SKM-1 treated with dmso at 0.1 percent for 144 hours (cell line): ENCODE measurements around the gene FZD10.

Source experiments
- DNase-seq: peaks from one replicate; lab custom pipeline; 2025; ENCODE audit not compliant: unreplicated experiment; lab: John Stamatoyannopoulos, UW

The FZD10 gene

DNA sequence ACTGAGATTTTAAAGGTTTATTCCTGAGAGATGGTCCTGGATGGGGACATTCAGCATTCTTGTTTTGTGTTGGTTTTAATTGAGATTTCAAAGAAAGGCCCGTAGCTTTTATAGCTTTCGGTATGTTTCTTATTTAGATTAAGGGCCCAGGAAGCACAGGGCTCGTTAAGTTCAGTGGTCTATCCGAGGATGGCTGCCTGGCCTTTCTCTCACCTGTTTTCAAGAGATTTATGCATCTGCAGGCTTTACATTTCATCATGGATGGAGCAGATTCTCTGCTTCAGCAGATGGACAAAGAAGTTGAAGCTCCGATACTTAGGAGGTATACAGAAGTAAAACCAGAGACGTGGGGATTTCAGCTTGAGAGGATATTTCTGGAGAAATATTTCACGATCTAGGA is 16.0 kb downstream of the FZD10 start:
- no peak for DNase-seq

DNA sequence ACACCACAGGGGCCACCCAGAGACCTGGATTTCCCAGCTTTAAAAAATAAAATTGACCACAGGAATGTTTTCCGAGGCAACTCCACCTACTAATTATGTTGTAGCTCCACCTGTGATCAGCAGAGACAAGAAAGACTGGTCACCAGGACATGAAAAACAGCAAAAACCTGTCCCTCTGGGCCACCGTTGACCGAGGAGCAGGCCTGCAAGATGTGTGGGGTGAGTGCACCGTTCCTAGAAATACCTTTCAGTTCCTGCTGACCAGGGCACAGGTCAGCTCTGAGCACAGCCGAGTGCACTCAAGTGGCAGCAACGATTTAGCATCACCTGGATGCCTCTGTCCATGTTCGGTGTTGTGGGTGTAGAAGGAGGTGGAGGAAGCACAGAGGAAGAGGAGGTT is 16.9 kb downstream of the FZD10 start:
- DNase-seq = no peak

DNA sequence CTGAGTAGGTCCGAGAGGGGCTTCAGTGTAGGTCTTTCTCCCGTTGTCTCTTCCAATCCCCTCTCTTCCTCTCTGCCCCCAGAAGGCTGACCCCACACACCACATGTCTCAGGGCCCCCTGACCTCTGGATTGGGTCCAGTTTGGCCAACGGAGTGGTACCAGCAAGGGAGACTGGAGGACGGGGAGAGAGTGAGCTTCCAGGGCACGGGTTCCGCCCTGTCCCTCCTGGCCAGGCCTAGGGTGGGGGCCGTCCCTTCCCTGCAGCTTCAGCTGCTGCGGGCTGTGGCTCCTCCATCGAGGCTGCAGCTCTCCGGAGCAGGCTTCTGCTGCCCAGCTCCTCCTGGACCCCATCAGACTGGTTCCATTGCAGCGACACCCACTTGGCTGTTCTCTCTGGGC is 17.4 kb downstream of the FZD10 start:
- no peak for DNase-seq

DNA sequence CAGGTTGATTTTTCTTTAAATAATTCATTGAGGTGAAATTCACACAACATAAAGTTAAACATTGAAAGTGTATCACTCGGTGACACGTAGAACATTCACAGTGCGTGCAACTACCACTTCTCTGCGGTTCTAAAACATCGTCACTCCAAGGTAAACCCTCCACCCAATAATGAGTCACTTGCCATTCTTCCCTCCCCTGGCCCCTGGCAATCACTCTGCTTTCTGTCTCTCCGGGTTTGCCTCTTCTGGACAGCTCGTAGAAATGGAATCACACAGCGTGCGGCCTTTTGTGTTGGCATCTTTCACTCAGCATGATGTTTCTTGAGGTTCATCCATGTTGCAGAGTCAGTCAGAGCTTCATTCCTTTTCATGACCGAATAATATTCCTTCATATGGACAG is 18.9 kb downstream of the FZD10 start:
- no peak for DNase-seq

DNA sequence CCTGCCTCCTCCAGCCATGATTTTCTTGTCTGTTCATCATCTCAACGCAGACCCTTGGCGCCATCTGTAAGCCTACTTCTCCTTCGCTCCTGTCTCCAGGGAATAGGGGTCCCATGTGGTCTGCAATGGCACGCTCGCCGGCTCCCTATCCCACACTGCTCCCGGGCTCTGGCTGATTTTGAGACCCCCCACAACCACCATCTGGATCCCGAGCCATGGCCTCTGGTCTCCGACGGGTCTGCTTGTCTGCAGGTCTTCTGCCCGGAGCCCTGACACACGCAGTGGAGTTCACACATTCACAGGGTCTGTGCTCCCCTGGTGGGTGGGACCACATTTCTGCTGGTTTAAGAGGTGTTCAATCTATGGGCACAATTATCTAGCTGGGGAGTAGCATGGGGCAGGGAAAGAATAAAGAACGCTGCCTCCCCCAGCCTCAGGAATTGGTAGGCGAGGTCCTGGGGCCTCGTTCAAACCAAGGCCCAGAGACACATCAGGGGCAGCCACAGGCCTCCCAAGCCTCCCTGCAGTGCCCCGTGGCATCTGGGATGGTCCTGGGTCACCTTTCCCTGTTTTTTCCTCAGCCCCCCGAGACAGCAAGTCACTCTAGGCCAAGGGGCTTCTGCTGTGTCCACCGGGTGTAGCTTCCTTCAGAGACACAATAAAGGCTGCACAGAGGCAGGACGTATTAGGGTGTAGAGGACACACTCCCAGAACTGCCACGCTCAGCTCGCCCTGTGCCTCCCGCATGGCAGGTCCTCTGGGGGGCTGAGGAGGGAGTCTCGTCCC is 21.5 kb downstream of the FZD10 start:
- DNase-seq = no peak

DNA sequence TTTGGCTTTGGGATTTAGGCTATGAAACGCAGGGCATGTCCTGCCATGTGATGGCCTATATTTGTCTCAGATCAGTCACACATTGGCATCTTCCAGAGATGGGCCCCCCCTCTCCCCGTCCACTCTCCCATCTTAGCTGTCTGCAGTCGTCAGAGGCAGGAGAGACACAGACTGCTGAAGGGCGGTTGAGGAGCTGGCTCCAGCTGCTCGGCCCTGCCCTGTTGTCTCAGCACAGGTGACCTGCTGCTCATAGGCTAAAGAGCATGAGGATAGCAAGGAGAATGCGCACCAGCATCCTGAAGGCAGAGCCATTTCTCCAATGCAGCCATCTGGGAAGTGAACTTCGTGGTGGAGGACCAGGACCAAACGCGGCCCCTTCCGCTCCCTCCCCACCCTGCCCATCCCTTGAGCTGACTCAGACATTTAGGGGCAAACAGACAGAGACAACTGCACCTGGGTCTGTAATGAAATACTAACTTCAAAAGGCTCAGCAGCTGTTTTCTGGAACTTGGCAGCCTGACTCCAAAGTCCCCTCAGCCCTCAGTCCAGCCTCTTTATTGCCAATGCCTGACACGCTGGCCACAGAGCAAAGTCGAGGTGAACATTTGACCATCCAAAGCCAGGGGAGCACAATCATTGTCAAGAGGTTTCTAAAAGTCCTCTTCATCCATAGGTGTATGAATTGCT is 22.3 kb downstream of the FZD10 start:
- no peak for DNase-seq

DNA sequence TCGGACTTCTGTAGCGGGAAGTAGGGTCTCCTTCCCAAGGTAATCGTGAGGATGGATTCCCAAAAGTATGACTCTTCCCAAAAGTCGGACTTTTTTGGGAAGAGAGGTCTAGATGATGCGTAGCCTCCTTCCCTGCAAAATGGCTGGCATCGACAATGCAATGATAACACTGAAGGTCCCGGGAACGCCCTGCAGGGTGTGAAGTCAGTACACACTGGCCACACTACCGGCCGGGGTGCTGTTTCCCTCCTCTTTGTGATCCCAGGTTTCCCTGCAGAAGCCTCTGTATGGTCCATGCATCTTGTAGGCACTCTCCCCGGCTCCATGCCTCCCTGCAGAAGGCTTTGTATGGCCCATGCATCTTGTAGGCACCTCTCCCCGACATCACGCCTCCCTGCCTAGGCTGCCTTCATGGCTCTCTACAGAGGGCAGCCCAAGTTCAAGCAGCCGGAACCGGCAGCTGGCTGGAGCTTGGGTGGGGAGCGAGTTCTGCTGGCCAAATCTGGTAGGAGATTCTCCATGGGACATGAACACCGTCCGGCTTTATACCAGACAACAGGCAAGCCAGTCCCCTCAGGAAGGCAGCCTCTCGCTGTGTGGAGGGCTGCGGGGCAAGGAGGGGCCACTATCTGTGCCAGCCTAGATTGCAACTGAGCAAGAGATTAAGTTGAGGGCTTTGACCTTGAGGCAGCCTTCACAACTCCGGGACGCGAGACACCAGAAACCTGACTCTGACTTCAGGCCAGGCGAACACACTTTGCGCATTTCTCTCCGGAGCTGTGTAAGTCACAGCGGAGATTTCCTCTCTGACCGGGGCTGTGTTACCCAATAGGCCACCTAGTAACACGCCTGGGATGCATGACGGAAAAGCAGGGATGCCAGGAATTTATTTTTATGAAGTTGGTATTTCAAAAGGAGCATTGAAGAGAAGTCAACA is 23.5 kb downstream of the FZD10 start:
- no peak for DNase-seq

DNA sequence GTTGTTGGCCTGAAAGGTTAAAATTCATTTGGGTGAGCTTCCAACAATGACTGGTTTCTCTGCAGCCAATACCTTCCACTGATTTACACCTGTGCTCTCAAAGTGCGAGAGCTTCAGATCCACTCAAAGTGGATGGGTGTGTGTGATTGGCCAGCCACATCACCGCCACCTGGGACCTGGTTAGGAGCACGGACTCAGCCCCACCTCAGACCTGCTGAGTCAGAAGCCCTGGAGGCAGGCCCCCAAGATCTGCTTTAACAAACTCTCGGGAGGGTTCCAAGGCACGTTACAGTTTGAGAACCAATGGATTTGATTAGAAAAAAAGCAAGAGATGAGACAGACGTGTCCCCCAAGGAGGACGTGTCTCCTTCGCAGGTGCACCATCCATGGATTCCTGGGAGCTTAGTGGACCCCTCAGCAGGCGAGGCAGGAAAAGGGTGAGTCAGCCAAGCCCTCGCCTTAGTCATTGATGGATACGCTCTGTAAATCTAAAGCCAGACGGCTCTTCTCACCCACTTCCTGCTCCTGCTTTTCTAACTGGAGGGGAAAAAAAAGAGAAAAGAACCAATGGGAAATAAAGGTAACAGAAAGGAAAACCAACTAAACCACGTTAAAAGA is 24.5 kb downstream of the FZD10 start:
- no peak for DNase-seq

DNA sequence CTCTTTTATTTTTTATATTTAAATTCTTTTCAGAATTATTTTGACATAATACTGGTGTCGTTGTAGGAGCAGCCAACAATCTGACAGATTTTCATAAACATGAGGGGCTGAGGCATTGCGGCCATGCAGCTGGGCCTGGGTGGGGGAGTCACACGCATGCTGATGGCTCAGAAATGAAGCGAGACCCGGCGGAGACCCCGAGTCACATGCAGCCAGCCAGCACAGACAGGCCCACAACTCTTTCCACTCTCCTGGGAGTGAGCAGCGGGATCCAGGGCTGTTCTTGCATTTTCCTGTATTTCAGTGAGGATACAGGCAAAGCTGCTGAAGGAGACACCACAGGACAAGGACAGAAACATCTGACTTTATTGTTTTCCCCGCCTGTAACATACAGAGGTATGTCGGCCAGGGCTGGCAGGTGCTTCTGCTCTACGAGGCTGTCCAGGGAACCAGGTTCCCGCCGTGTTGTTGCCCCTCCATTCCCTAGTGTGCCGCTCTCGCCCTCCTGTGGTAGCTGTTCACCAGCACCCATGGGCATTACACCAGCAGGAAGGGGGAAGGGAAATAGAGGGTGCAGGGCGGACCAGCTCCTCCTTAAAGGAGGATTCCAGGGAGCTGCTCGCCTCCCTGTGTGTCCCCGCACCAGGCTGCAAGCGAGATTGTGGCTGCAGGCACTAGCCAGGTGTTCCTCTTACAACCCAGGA is 30.5 kb downstream of the FZD10 start:
- no peak for DNase-seq

DNA sequence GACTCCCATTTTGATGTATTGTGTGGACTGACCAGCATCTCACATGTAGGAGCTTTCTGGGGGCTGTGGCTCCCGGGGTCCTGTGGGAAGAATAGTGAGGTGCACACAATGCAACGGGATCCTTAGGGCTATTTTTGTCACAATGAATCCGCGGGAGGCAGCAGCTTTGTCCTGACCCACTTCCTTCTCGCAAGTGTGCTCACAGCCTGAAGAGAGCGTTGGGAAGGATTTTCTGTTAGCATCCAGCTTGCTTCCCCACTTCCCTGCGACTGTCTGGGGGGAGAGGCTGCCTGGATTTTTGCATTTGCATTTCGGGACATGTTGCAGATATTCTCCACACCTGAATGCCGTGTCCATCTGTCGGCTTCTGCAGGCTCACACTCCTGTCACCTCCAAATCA is 31.9 kb downstream of the FZD10 start:
- no peak for DNase-seq

DNA sequence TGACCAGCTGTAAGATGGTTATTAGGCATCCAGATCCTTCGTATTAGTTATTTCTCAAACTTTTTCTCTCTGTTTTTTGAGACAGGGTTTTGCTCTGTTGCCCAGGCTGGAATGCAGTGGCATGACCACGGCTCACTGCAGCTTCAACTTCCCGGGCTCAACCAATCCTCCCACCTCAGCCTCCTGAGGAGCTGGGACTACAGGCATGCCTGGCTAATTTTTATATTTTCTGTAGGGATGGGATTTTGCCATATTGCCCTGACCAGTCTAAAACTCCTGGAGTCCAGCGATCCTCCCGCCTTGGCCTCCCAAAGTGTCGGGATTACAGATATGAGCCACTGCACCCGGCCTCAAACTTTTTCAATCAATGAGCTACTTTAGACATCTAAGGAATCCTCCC is 33.1 kb downstream of the FZD10 start:
- DNase-seq = no peak

DNA sequence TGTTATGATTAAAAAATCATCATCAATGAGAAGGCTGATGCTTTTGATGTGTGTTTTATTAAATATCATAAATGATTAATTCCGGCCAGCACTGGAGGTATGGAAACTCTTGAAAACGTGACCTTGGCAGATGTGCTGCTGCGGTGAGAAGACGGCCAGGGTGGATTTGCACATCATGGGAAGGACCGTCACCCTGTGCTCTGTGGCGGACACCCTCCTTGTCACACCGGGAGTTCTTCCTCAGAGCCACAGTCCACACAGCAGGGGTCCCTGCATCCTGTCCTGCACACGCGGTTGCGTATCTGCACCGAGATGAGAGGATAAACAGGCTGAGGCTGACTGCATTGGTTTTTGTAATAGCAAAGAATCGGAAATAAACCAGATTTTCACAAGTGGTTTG is 33.5 kb downstream of the FZD10 start:
- DNase-seq = no peak

DNA sequence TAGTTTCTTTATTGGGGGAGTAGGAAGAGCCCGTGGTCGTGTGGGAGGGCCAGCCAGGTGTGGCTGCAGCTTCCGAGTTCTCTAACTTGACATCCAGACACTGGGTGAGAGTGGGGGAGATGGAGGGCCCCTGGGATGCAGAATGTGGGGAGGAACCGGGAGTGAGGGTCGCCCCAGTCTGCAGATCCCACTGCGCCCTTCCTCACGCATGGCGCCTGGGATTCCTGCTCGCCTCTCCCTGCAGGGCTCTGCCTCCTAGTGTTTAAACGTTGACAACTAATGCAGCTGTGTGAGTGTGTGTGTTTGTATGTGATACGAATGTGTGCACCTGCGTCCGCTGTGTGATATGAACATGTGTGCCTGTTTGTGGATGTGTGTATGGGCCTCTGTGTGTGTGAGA is 34.6 kb downstream of the FZD10 start:
- DNase-seq = no peak

DNA sequence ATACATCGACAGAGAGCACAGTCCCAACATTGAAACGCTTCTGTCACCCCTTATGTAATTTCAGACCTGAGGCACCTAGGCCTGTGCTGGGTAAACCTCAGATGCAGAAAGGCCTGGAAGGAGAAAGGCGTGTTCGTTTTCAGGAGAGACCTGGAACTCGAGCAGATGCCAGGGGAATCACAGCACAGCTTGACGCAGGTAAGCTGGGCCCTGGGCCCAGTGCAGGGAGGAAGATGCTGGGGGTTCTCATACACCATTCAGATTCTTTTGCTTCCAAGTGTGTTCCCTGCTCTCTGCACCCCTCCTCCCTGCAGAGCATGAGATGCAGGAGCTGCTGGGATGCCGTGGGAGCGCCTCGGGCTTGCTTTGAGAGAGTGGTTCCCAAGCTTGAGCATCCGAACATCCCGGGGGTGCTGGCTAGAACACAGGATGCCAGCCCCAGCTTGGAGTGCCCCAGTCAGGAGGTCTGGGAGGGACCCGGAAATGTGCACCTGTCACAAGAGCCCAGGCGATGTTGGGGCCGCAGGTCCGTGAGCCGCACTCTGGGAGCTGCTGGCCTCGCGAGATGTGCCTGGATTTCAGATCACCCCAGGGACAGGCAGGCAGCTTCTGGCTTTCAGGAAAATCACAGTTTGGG is 35.9 kb downstream of the FZD10 start:
- no peak for DNase-seq

DNA sequence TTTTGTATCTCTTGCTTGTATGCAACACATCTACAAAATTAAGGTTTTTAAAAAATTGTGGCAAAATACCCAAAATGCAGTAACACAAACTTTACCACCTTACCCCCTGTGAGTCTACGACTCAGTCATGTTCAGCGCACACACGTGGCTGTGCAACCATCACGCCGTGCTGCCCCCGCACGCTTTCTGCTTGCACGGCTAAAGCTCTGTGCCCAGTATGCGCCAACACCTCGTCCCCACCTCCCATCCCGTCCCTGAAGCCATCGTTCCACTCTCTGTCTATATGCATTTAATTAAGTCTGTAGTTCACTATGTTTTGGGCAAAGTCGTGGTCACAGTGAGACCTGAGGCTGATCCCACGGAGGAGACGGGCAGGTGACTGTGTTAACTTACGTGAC is 36.4 kb downstream of the FZD10 start:
- DNase-seq = no peak

DNA sequence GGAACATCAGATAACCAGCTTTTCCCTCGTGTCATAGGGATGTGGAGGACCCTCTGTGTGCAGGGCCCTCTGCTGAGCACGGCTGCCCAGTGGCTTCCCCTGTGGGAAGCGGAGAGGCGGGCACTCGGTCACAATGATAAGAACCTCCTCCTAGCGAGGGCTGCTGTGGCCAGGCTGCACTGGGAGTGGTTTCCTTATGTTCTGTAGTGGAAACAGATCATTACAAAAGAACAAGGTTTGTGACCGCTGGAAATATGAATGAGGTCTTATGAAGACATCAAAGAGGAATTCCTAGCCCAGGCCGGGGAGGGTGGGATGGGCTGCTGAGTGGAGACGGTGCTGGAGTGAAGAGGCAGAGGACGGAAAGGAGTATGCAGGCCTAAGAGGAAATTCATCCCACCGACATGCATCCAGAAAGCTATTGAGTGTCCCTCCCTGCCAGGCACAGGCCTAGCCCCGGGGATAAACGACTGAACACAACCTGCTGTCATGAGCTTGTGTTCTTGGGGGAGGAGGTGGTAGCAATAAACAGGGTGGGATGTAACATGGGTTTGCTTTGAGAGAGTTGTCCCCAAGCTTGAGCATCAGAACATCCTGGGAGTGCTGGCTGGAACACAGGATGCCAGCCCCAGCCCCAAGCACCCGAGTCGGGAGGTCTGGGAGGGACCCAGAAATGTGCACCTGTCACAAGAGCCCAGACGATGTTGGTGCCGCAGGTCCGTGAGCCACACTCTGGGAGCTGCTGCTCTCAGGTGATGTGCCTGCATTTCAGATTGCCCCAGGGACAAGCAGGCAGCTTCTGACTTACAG is 37.5 kb downstream of the FZD10 start:
- no peak for DNase-seq

DNA sequence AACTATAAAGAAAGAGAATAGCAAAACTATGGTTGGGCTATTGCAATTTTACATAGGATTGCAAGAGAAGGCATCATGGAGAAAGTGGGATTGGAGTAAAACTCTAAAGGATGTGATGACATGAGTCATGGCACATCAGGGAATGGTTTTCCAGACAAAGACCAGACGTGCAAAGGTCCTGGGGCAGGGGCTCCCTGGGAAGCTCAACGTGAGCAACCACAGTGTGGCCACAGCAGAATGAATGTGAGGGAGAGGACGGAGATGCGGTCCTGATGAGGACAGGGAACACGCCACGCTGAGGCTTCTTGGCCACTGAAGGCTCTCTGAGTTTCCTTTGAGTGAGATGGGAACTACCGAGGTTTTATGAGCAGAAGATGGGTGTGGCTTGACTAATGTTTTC is 38.2 kb downstream of the FZD10 start:
- DNase-seq = no peak

DNA sequence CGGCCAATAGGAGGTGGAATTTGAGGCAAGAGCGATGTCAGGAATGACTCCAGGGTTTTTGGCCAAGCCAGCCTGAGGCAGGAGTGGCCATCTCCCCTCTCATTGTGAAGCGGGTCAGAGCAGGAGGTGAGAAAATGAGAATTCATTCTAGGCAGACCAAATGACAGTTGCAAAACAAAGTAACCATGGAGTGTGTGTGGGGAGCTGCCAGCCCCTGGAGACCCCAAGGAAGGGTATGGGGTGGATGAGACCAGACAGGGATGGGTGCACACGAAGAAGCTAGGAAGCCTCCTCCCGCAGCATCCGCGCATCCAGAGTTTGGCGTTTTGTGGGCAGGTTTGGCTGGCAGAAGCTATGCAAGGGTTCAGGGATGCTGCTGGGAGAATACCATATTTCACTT is 38.8 kb downstream of the FZD10 start:
- no peak for DNase-seq

DNA sequence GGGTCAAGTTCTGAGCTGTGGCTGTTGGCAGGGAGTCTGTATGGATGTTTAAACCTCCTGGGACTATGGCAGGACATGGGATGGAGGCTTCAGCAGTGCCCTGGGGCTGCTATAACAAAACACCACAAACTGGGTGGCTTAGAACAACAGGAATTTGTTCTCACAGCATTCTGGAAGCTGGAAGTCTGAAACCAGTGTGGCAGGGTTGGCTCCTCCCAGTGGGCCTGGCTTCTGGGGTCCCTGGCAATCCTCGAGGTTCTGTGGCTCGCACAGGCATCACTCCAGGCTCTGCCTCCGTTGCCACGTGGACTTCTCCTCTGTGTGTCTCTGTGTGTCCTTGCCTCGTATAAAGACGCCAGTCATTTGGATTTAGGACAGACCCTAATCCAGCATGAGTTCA is 39.9 kb downstream of the FZD10 start:
- DNase-seq = no peak
